ENCODE results near the gene RDX.

The RDX gene

DNA sequence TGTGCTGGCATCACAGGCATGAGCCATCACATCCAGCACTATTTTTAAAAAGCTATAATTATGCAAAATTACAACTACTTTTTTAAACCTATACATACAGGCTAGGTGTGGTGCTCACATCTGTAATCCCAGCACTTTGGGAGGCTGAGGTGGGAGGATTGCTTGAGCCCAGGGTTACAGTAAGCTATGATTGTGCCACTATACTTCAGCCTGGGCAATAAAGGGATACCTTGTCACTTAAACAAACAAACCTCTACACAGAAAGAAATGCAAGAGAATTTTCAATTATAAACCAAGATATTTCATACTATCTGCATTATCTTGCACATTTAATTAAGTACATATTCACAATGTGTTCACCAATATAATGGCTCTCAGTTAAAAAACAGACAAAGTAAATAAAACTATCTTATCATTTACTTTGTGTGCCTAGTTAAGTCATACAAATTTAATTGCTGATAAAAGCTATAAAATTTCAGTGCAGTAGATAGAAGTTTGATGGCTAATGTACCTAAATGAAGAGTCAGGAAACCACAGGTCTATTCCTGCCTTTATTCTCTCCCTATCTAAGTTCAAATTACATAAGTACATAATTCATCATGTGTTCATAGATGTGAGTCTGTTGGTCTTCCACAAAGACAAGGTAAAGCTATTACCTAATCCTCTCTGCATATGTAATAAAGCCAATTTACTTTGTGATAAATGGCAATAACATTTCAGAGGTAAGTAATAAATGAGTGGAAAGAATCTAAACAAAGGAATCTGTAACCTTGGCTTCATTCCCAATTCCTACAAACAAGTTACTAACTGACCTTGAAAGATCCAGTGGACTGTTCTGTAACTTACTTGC lies 9.0 kb upstream of the RDX start:
- DNase-seq (ENCODE audit: low spot score) = peak; percentile 69
- no peak overlapping the region for H3K27ac ChIP-seq
- ChIA-PET CTCF (interaction anchor here (0.7 to 1.0 kb wide), 2 partner anchors 8 to 104 kb away, joined by 3 to 4 read pairs; no protein-coding TSS in a partner anchor), POLR2A (ENCODE audit: low non-redundant PET) (interaction anchor here (1.0 kb wide), 1 partner anchor 9 kb away, joined by 3 read pairs; the partner anchor contains the start of gene RDX)
- TF ChIP-seq, protein P1, sequence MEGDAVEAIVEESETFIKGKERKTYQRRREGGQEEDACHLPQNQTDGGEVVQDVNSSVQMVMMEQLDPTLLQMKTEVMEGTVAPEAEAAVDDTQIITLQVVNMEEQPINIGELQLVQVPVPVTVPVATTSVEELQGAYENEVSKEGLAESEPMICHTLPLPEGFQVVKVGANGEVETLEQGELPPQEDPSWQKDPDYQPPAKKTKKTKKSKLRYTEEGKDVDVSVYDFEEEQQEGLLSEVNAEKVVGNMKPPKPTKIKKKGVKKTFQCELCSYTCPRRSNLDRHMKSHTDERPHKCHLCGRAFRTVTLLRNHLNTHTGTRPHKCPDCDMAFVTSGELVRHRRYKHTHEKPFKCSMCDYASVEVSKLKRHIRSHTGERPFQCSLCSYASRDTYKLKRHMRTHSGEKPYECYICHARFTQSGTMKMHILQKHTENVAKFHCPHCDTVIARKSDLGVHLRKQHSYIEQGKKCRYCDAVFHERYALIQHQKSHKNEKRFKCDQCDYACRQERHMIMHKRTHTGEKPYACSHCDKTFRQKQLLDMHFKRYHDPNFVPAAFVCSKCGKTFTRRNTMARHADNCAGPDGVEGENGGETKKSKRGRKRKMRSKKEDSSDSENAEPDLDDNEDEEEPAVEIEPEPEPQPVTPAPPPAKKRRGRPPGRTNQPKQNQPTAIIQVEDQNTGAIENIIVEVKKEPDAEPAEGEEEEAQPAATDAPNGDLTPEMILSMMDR (conservative IDR thresholded peaks at IDR 0.05; ENCODE audit: low read depth) = no peak

DNA sequence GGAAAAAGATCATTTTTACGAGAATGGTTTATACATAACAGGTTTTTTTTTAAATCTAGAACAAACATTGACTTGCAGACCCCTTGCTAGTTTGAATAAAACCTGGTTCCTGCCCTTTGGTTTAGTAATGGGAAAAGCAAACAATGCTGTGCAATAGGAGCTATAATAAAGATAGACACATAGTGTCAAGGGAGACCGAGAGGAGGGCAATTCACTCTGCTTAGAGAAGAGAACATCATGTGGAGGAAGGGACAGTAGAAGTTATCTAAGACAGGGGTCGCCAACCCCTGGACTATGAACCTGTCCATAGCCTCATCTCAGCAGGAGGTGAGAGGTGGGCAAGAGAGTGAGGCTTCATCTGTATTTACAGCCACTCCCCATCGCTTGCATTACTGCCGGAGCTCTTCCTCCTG lies 7.0 kb upstream of the RDX start:
- TF ChIP-seq, protein P1 (conservative IDR thresholded peaks at IDR 0.05; ENCODE audit: low read depth) = no peak
- no peak for DNase-seq (ENCODE audit: low spot score)
- H3K27ac ChIP-seq = no peak overlapping the region
- POLR2A ChIA-PET (ENCODE audit: low non-redundant PET) = no interaction called here
- CTCF ChIA-PET = no interaction called here

GRCh38 chr11:110301577-110301976 lies 5.2 kb upstream of the RDX start:
- POLR2A ChIA-PET (ENCODE audit: low non-redundant PET) = no interaction called here
- TF ChIP-seq, protein P1 (conservative IDR thresholded peaks at IDR 0.05; ENCODE audit: low read depth) = no peak
- CTCF ChIA-PET = interaction anchor here (0.7 kb wide), 1 partner anchor 362 kb away, joined by 5 read pairs; no protein-coding TSS in a partner anchor

DNA sequence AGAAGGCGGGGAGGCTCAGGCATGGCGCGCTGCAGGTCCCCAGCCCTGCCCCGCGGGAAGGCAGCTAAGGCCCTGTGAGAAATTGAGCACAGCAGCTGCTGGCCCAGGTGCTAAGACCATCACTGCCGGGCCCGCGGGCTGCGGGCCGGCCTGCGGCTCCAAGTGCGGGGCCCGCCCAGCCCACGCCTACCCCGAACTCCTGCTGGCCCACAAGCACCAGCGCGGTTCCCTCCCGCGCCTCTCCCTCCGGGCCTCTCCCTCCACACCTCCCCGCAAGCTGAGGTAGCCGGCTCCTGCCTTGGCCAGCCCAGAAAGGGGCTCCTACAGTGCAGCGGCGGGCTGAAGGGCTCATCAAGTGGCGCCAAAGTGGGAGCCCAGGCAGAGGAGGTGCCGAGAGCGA lies 4.6 kb upstream of the RDX start:
- TF ChIP-seq, protein P1 (conservative IDR thresholded peaks at IDR 0.05; ENCODE audit: low read depth) = no peak
- POLR2A ChIA-PET (ENCODE audit: low non-redundant PET) = no interaction called here
- H3K27ac ChIP-seq = no peak overlapping the region
- CTCF ChIA-PET = interaction anchor here (0.7 kb wide), 1 partner anchor 362 kb away, joined by 5 read pairs; no protein-coding TSS in a partner anchor
- DNase-seq (ENCODE audit: low spot score) = no peak

More at GRCh38 chr11:110301577-110301976, 5.2 kb upstream of the RDX start:
- H3K27ac ChIP-seq = no peak overlapping the region
- DNase-seq (ENCODE audit: low spot score) = no peak

DNA sequence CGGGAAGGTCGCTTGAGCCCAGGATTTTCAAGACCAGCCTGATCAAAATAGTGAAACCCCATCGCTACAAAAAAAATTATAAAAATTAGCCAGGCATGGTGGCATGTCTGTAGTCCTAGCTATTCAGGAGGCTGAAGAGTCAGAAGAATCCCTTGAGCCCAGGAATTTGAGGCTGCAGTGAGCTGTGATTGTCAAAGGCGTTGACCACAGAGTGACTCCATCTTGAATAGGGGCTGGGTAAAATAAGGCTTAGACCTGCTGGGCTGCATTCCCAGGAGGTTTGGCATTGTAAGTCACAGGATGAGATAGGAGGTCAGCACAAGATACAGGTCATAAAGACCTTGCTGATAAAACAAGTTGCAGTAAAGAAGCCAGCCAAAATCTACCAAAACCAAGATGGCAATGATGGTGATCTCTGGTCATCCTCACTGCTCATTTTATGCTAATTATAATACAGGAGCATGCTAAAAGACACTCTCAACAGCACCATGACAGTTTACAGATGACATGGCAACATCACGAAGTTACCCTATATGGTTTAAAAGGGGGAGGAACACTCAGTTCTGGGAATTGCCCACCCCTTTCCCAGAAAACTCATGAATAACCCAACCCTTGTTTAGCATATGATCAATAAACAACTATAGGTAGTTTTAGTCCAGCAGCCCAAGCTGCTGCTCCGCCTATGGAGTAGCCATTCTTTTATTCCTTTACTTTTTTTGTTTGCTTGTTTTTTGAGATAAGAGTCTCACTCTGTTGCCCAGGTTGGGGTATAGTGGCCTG lies 2.8 kb upstream of the RDX start:
- DNase-seq (ENCODE audit: low spot score) = no peak
- ChIA-PET POLR2A (ENCODE audit: low non-redundant PET) (no interaction called here), CTCF (interaction anchor here (0.6 kb wide), 1 partner anchor 28 kb away, joined by 3 read pairs; no protein-coding TSS in a partner anchor)
- H3K27ac ChIP-seq = peak overlapping the region; percentile 84
- TF ChIP-seq, protein P1 (conservative IDR thresholded peaks at IDR 0.05; ENCODE audit: low read depth) = no peak

GRCh38 chr11:110298301-110298765 lies 1.9 kb upstream of the RDX start:
- H3K27ac ChIP-seq = peak overlapping the region; percentile 84
- ChIA-PET CTCF (no interaction called here), POLR2A (ENCODE audit: low non-redundant PET) (no interaction called here)
- TF ChIP-seq, protein P1 (conservative IDR thresholded peaks at IDR 0.05; ENCODE audit: low read depth) = no peak
- DNase-seq (ENCODE audit: low spot score) = no peak
